ENCODE measurements around the gene SSH2.

- TF ChIP-seq CTCF (conservative IDR thresholded peaks at IDR 0.05 in 1 of 2, IDR thresholded peaks at IDR 0.05 in 1 of 2; ENCODE audit: extremely low read depth in 1 of 2, insufficient read depth in 1 of 2, low read depth in 1 of 2, low read length in 2 of 2), result no peak
- no peak for TF ChIP-seq EZH2 (IDR thresholded peaks at IDR 0.05; ENCODE audit: borderline replicate concordance, low read length)
Measured at GRCh38 chr17:29747660-29748059, 182.4 kb downstream of the SSH2 start.

All from mammary epithelial cell (primary cell).